Measurements from ENCODE around the gene METTL25B.

Gene METTL25B

GRCh38 chr1:156690675-156691036, 37.6 kb upstream of the METTL25B start:
- no peaks in the 10 kb centered on the region for H3K9me3 ChIP-seq (ENCODE audit: low read depth, low read length)
- H3K4me3 ChIP-seq = no peak overlapping the region
- no peak overlapping the region for H3K27ac ChIP-seq
- TF ChIP-seq POLR2AphosphoS5 (IDR thresholded peaks at IDR 0.05; ENCODE audit: borderline replicate concordance, low read depth, low read length) (no peak), EZH2 (IDR thresholded peaks at IDR 0.05) (no peak), FOXP2 (optimal IDR thresholded peaks at IDR 0.05; ENCODE audit: control extremely low read depth, extremely low read length, insufficient read depth) (no peak)
- no peaks in the 10 kb centered on the region for H3K36me3 ChIP-seq (ENCODE audit: insufficient read depth, low read length)
- no peak overlapping the region for H3K9ac ChIP-seq (ENCODE audit: insufficient read length)
- DNase-seq (ENCODE audit: low read depth, low spot score) = no peak

GRCh38 chr1:156691191-156691590, 37.1 kb upstream of the METTL25B start:
- Histone ChIP-seq H3K36me3 (ENCODE audit: insufficient read depth, low read length) (no peaks in the 10 kb centered on the region), H3K9me3 (ENCODE audit: low read depth, low read length) (no peaks in the 10 kb centered on the region), H3K9ac (ENCODE audit: insufficient read length) (no peak overlapping the region), H3K4me3 (no peak overlapping the region), H3K27ac (no peak overlapping the region)
- no peak for TF ChIP-seq FOXP2 (optimal IDR thresholded peaks at IDR 0.05; ENCODE audit: control extremely low read depth, extremely low read length, insufficient read depth)
- DNase-seq (ENCODE audit: low read depth, low spot score) = no peak

- no peak for DNase-seq (ENCODE audit: low read depth, low spot score)
- TF ChIP-seq EZH2 (IDR thresholded peaks at IDR 0.05) (no peak), POLR2AphosphoS5 (IDR thresholded peaks at IDR 0.05; ENCODE audit: borderline replicate concordance, low read depth, low read length) (no peak), FOXP2 (optimal IDR thresholded peaks at IDR 0.05; ENCODE audit: control extremely low read depth, extremely low read length, insufficient read depth) (no peak)
- Histone ChIP-seq H3K4me3 (no peak overlapping the region), H3K9me3 (ENCODE audit: low read depth, low read length) (no peaks in the 10 kb centered on the region), H3K36me3 (ENCODE audit: insufficient read depth, low read length) (no peaks in the 10 kb centered on the region), H3K9ac (ENCODE audit: insufficient read length) (no peak overlapping the region), H3K27ac (no peak overlapping the region)
Measured at GRCh38 chr1:156691665-156692440, 36.4 kb upstream of the METTL25B start.

- no peaks in the 10 kb centered on the region for H3K9me3 ChIP-seq (ENCODE audit: low read depth, low read length)
- no peak overlapping the region for H3K4me3 ChIP-seq
- no peak for TF ChIP-seq POLR2AphosphoS5 (IDR thresholded peaks at IDR 0.05; ENCODE audit: borderline replicate concordance, low read depth, low read length)
- TF ChIP-seq FOXP2 (optimal IDR thresholded peaks at IDR 0.05; ENCODE audit: control extremely low read depth, extremely low read length, insufficient read depth) = no peak
- no peak for TF ChIP-seq EZH2 (IDR thresholded peaks at IDR 0.05)
- no peak overlapping the region for H3K9ac ChIP-seq (ENCODE audit: insufficient read length)
- no peaks in the 10 kb centered on the region for H3K36me3 ChIP-seq (ENCODE audit: insufficient read depth, low read length)
- no peak for DNase-seq (ENCODE audit: low read depth, low spot score)
- no peak overlapping the region for H3K27ac ChIP-seq
Measured at GRCh38 chr1:156692441-156692924, 35.8 kb upstream of the METTL25B start.

GRCh38 chr1:156692925-156693847, 35.1 kb upstream of the METTL25B start:
- H3K36me3 ChIP-seq (ENCODE audit: insufficient read depth, low read length) = no peaks in the 10 kb centered on the region
- DNase-seq (ENCODE audit: low read depth, low spot score) = no peak
- H3K9me3 ChIP-seq (ENCODE audit: low read depth, low read length) = no peaks in the 10 kb centered on the region
- H3K4me3 ChIP-seq = peak overlapping the region; percentile 22; the same call in 1 of the 2 replicates
- peak overlapping the region; percentile 20 for H3K9ac ChIP-seq (ENCODE audit: insufficient read length)
- H3K27ac ChIP-seq = no peak overlapping the region
- TF ChIP-seq FOXP2 (optimal IDR thresholded peaks at IDR 0.05; ENCODE audit: control extremely low read depth, extremely low read length, insufficient read depth) (no peak), POLR2AphosphoS5 (IDR thresholded peaks at IDR 0.05; ENCODE audit: borderline replicate concordance, low read depth, low read length) (no peak), EZH2 (IDR thresholded peaks at IDR 0.05) (no peak)

- Histone ChIP-seq H3K9me3 (ENCODE audit: low read depth, low read length) (no peaks in the 10 kb centered on the region), H3K36me3 (ENCODE audit: insufficient read depth, low read length) (no peaks in the 10 kb centered on the region), H3K9ac (ENCODE audit: insufficient read length) (no peak overlapping the region), H3K27ac (no peak overlapping the region), H3K4me3 (no peak overlapping the region)
- TF ChIP-seq FOXP2 (optimal IDR thresholded peaks at IDR 0.05; ENCODE audit: control extremely low read depth, extremely low read length, insufficient read depth) (no peak), POLR2AphosphoS5 (IDR thresholded peaks at IDR 0.05; ENCODE audit: borderline replicate concordance, low read depth, low read length) (no peak), EZH2 (IDR thresholded peaks at IDR 0.05) (no peak)
- no peak for DNase-seq (ENCODE audit: low read depth, low spot score)
Measured at GRCh38 chr1:156693848-156694689, 34.2 kb upstream of the METTL25B start.

GRCh38 chr1:156694690-156694962, 33.6 kb upstream of the METTL25B start:
- H3K4me3 ChIP-seq = no peak overlapping the region
- no peak overlapping the region for H3K9ac ChIP-seq (ENCODE audit: insufficient read length)
- no peaks in the 10 kb centered on the region for H3K36me3 ChIP-seq (ENCODE audit: insufficient read depth, low read length)
- H3K27ac ChIP-seq = no peak overlapping the region
- H3K9me3 ChIP-seq (ENCODE audit: low read depth, low read length) = no peaks in the 10 kb centered on the region
- no peak for TF ChIP-seq POLR2AphosphoS5 (IDR thresholded peaks at IDR 0.05; ENCODE audit: borderline replicate concordance, low read depth, low read length)
- no peak for TF ChIP-seq FOXP2 (optimal IDR thresholded peaks at IDR 0.05; ENCODE audit: control extremely low read depth, extremely low read length, insufficient read depth)
- no peak for TF ChIP-seq EZH2 (IDR thresholded peaks at IDR 0.05)
- no peak for DNase-seq (ENCODE audit: low read depth, low spot score)

GRCh38 chr1:156696755-156697154, 31.5 kb upstream of the METTL25B start:
- Histone ChIP-seq H3K9me3 (ENCODE audit: low read depth, low read length) (no peaks in the 10 kb centered on the region), H3K27ac (no peak overlapping the region), H3K4me3 (no peak overlapping the region), H3K9ac (ENCODE audit: insufficient read length) (no peak overlapping the region), H3K36me3 (ENCODE audit: insufficient read depth, low read length) (no peaks in the 10 kb centered on the region)
- TF ChIP-seq EZH2 (IDR thresholded peaks at IDR 0.05) (no peak), POLR2AphosphoS5 (IDR thresholded peaks at IDR 0.05; ENCODE audit: borderline replicate concordance, low read depth, low read length) (no peak), FOXP2 (optimal IDR thresholded peaks at IDR 0.05; ENCODE audit: control extremely low read depth, extremely low read length, insufficient read depth) (no peak)
- DNase-seq (ENCODE audit: low read depth, low spot score) = no peak
